Measurements from ENCODE around the gene NAT14.
A peak's percentile ranks its signal among the peaks of the same experiment; 100 is the strongest.
"Not testable (repeated sequence)": the region's sequence is repeated elsewhere in the genome, so short reads cannot be mapped to it uniquely, and the experiment has no call there.

Gene NAT14

GRCh38 chr19:55484593-55485438 is at the start of gene NAT14:
NAT14 (plus strand) TSS chr19:55485188; CDS start chr19:55485709, 521 bp downstream.
- DNase-seq, result no peak

GRCh38 chr19:55436847-55437246 is 48.1 kb upstream of the NAT14 start:
- DNase-seq, result no peak

GRCh38 chr19:55437410-55437809 is 47.6 kb upstream of the NAT14 start:
- DNase-seq, result no peak

- no peak for DNase-seq
Measured at GRCh38 chr19:55439052-55439451, 45.9 kb upstream of the NAT14 start.

- DNase-seq, result no peak
Measured at GRCh38 chr19:55440411-55441105, 44.4 kb upstream of the NAT14 start.

- DNase-seq, result no peak
Measured at GRCh38 chr19:55441319-55441691, 43.7 kb upstream of the NAT14 start.

- no peak for DNase-seq
Measured at GRCh38 chr19:55441692-55442321, 43.2 kb upstream of the NAT14 start.

GRCh38 chr19:55442372-55442961 is 42.5 kb upstream of the NAT14 start:
- DNase-seq, result no peak

GRCh38 chr19:55443045-55443823 is 41.8 kb upstream of the NAT14 start, which contains the start of gene SHISA7:
SHISA7 (minus strand) TSS chr19:55443300; CDS start chr19:55442863, 437 bp downstream.
- DNase-seq, result no peak

GRCh38 chr19:55443824-55444480 is 41.0 kb upstream of the NAT14 start:
- DNase-seq, result no peak

- DNase-seq, result no peak
Measured at GRCh38 chr19:55444646-55445045, 40.3 kb upstream of the NAT14 start.

- DNase-seq, result no peak
Measured at GRCh38 chr19:55446060-55446459, 38.9 kb upstream of the NAT14 start.

GRCh38 chr19:55447421-55448174 is 37.4 kb upstream of the NAT14 start:
- DNase-seq, result no peak

GRCh38 chr19:55448175-55448490 is 36.9 kb upstream of the NAT14 start:
- DNase-seq, result not testable (repeated sequence)

GRCh38 chr19:55449469-55449868 is 35.5 kb upstream of the NAT14 start:
- no peak for DNase-seq

GRCh38 chr19:55451163-55451964 is 33.6 kb upstream of the NAT14 start:
- no peak for DNase-seq

GRCh38 chr19:55451965-55452748 is 32.8 kb upstream of the NAT14 start:
- no peak for DNase-seq

GRCh38 chr19:55452749-55453346 is 32.1 kb upstream of the NAT14 start:
- peak; percentile 86 for DNase-seq

Data from SHP77 treated with DMSO at 0.1 percent for 48 hours (cell line).